SK-N-MC (cell line): ENCODE measurements around the gene EFCAB12.
"Not testable (repeated sequence)": the region's sequence is repeated elsewhere in the genome, so short reads cannot be mapped to it uniquely, and the experiment has no call there.

ENCODE experiments used
- EZH2 ChIP-seq: fragments of 200-600 bp; sonication (generic); IDR thresholded peaks from one replicate; pipeline ENCODE4 v1.6.1; 2017; ENCODE audit warnings: antibody characterized with exemption
- POLR2AphosphoS5 ChIP-seq: IDR thresholded peaks from 2 replicates; pipeline ENCODE4 v1.6.1; 2012; ENCODE audit warnings: mild to moderate bottlenecking, low read depth, low read length, borderline replicate concordance

DNA sequence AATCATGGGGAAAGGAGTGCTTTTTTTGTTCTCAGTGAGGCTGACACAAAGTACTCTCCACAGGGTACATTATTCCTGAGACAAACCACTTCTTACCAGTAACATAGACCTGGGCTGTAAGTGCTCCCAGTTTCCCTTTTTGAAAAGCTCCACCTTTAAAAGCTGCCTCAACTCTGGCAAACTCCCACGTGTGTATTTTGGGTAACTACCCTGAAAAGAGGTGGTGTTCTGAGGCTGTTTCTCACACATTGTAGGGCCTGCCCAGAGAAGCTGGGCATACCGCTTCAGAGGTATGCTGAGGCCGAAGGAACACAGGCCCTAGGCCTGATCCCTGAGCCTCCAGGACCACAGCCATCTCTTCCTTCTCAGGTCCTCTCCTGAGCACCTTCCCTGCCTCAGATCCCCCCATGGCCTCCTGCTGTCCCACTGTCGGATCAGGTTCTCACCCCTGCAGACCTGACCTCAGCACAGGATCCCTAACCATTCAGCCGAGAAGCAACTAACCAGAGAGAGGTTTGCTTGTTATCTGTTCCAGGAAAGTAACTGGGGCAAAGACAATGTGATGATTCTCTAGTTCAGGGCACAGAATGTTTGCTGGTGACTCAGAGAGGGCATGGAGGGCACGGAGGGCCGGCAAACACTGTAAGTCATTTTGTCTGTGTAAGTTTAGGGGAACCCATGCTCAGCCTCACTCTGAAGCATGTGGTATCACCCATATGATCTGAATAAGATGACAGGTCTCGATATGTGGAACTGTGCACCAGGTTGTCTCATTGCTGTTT is 36.1 kb downstream of the EFCAB12 start:
- TF ChIP-seq POLR2AphosphoS5, EZH2: not testable (repeated sequence)
